ENCODE measurements around the gene AMBRA1.

AMBRA1 gene

DNA sequence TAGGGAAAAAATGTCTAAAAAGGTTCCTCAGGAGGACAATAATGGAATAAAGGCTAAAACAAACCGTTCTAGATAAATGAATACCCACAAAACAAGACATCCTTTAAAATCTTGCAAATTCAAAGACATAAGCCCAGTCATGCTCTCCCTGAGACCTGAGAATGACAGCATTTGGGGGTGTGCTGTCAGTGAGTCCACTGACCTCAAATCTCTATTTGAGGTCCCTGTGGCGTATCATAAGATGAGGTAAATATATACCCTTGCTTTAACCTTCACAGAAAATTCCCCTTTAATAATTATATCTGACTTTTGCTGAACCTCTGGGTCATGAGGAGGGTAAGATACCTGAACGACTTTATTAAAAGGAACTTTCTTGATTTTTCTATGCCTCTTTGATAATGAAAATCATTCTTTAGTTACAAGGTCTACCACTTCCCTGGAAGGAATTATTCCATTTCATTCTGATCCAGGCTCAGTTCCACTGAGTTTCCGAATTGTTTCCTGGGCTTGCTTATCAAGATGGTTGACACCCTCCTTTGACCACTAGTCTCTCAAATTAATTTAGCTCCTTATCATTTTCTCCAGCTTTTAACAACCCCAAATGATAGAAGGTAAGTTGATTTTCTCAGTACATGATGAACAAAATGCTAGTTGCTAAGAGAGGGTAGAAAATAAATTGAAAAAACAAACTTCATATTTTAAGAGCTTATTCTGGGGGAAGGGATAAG, 148.5 kb downstream of the AMBRA1 start:
- H3K27me3 Mint-ChIP-seq = no peaks in the 10 kb centered on the region
- peaks cover 14% of the 10 kb centered on the region for H3K4me1 Mint-ChIP-seq
- H3K9me3 Mint-ChIP-seq = no peaks in the 10 kb centered on the region
- no peak overlapping the region for H3K27ac Mint-ChIP-seq
- peaks cover 10% of the 10 kb centered on the region for H3K36me3 Mint-ChIP-seq
- H3K4me3 Mint-ChIP-seq = no peak overlapping the region

- no peaks in the 10 kb centered on the region for H3K9me3 Mint-ChIP-seq
- H3K4me3 Mint-ChIP-seq = no peak overlapping the region
- peaks cover 12% of the 10 kb centered on the region for H3K36me3 Mint-ChIP-seq
- no peaks in the 10 kb centered on the region for H3K27me3 Mint-ChIP-seq
- H3K27ac Mint-ChIP-seq = no peak overlapping the region
- peaks cover 5% of the 10 kb centered on the region for H3K4me1 Mint-ChIP-seq
These were observed 149.5 kb downstream of the AMBRA1 start for GRCh38 chr11:46444305-46444704.

GRCh38 chr11:46438211-46438610, 155.6 kb downstream of the AMBRA1 start:
- no peak overlapping the region for H3K4me3 Mint-ChIP-seq
- H3K27ac Mint-ChIP-seq = no peak overlapping the region
- no peaks in the 10 kb centered on the region for H3K9me3 Mint-ChIP-seq
- peaks cover 21% of the 10 kb centered on the region for H3K36me3 Mint-ChIP-seq
- H3K27me3 Mint-ChIP-seq = no peaks in the 10 kb centered on the region
- no peaks in the 10 kb centered on the region for H3K4me1 Mint-ChIP-seq

DNA sequence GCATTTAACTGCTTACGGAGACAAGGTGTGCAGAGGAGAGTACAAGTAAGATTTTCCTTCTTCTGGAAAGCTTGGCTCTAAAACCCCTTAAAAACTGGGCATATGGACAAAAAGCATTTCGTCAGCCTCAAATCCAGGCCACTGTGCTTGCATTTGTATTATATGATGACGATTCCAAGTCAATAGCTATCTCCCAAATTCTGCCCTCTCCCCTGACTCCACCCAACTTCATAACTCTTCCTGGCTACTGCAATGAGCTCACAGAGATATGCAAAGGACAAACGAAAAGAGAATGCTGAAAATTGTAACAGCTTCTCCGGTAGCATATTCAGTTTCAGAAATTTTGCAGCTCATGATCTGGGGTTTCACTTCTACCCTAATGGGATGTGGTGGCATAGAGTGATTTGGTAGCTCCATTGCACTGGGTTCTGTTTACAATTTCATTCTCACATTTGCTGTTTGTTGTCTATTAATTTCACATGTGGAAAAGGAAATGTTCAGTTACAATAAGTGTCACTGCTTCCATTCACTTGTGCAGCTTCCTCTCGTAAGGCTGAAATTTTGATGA, 156.6 kb downstream of the AMBRA1 start:
- Mint-ChIP-seq H3K4me1 (no peaks in the 10 kb centered on the region), H3K27ac (no peak overlapping the region), H3K4me3 (no peak overlapping the region), H3K27me3 (no peaks in the 10 kb centered on the region), H3K9me3 (no peaks in the 10 kb centered on the region), H3K36me3 (peaks cover 22% of the 10 kb centered on the region)

GRCh38 chr11:46436113-46436512, 157.7 kb downstream of the AMBRA1 start:
- Mint-ChIP-seq H3K27ac (no peak overlapping the region), H3K36me3 (peaks cover 26% of the 10 kb centered on the region), H3K4me1 (no peaks in the 10 kb centered on the region)

GRCh38 chr11:46435679-46436078, 158.1 kb downstream of the AMBRA1 start:
- Mint-ChIP-seq H3K27ac (no peak overlapping the region), H3K27me3 (no peaks in the 10 kb centered on the region), H3K4me3 (no peak overlapping the region), H3K36me3 (peaks cover 24% of the 10 kb centered on the region), H3K9me3 (no peaks in the 10 kb centered on the region), H3K4me1 (no peaks in the 10 kb centered on the region)

More at GRCh38 chr11:46436113-46436512, 157.7 kb downstream of the AMBRA1 start:
- H3K27me3 Mint-ChIP-seq = no peaks in the 10 kb centered on the region
- no peaks in the 10 kb centered on the region for H3K9me3 Mint-ChIP-seq
- H3K4me3 Mint-ChIP-seq = no peak overlapping the region

GRCh38 chr11:46431211-46431610, 162.6 kb downstream of the AMBRA1 start:
- H3K4me3 Mint-ChIP-seq = no peak overlapping the region
- H3K9me3 Mint-ChIP-seq = no peaks in the 10 kb centered on the region
- no peak overlapping the region for H3K27ac Mint-ChIP-seq
- no peaks in the 10 kb centered on the region for H3K4me1 Mint-ChIP-seq
- peaks cover 27% of the 10 kb centered on the region for H3K36me3 Mint-ChIP-seq
- no peaks in the 10 kb centered on the region for H3K27me3 Mint-ChIP-seq

DNA sequence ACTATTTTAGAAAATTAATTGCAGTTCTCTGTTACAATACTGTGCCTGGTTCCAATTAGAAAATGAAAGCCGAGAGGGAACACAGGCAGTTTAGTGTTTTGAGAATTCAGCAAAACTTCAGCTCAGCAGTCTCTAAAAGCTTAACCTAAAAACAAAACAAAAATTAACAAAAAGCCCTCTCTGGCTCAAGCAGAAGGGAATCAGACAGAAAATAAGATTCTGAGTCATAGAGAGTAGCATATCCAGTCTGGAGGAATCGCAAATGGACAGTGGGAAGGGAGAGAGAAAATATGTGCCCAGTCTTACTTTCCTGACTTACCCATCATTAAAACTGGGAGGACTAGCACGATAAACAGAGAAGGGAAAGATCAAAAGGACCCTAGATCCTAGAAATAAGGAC, 164.1 kb downstream of the AMBRA1 start:
- peaks cover 25% of the 10 kb centered on the region for H3K36me3 Mint-ChIP-seq
- no peaks in the 10 kb centered on the region for H3K9me3 Mint-ChIP-seq
- H3K27me3 Mint-ChIP-seq = no peaks in the 10 kb centered on the region
- no peak overlapping the region for H3K27ac Mint-ChIP-seq
- H3K4me3 Mint-ChIP-seq = no peak overlapping the region
- no peaks in the 10 kb centered on the region for H3K4me1 Mint-ChIP-seq

DNA sequence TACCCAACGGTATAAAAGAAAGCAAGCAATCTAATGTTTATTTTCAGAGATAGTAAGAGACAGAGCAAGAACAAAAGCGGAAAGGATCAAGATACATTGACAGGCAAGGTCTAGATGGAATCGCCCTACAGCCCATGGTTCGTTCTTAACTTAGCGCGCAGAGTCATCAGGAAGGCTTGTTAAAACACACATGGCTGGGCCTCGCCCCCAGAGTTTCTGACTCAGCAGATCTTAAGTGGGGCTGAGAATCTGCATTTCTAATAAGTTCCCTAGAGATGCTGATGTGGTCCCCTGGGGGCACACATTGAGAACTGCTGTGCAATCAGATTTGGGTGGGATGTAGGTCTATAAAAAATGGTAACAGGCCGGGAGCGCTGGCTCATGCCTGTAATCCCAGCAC, 166.5 kb downstream of the AMBRA1 start:
- H3K36me3 Mint-ChIP-seq = peaks cover 24% of the 10 kb centered on the region
- H3K4me3 Mint-ChIP-seq = no peak overlapping the region
- no peaks in the 10 kb centered on the region for H3K27me3 Mint-ChIP-seq
- H3K9me3 Mint-ChIP-seq = no peaks in the 10 kb centered on the region
- no peak overlapping the region for H3K27ac Mint-ChIP-seq
- no peaks in the 10 kb centered on the region for H3K4me1 Mint-ChIP-seq

GRCh38 chr11:46426233-46426991, 167.4 kb downstream of the AMBRA1 start:
- Mint-ChIP-seq H3K27ac (no peak overlapping the region), H3K4me1 (no peaks in the 10 kb centered on the region), H3K4me3 (no peak overlapping the region), H3K9me3 (no peaks in the 10 kb centered on the region), H3K27me3 (no peaks in the 10 kb centered on the region), H3K36me3 (peaks cover 24% of the 10 kb centered on the region)

GRCh38 chr11:46422588-46422987, 171.2 kb downstream of the AMBRA1 start:
- Mint-ChIP-seq H3K4me3 (no peak overlapping the region), H3K9me3 (no peaks in the 10 kb centered on the region), H3K36me3 (peaks cover 21% of the 10 kb centered on the region), H3K27ac (no peak overlapping the region), H3K27me3 (no peaks in the 10 kb centered on the region), H3K4me1 (no peaks in the 10 kb centered on the region)

DNA sequence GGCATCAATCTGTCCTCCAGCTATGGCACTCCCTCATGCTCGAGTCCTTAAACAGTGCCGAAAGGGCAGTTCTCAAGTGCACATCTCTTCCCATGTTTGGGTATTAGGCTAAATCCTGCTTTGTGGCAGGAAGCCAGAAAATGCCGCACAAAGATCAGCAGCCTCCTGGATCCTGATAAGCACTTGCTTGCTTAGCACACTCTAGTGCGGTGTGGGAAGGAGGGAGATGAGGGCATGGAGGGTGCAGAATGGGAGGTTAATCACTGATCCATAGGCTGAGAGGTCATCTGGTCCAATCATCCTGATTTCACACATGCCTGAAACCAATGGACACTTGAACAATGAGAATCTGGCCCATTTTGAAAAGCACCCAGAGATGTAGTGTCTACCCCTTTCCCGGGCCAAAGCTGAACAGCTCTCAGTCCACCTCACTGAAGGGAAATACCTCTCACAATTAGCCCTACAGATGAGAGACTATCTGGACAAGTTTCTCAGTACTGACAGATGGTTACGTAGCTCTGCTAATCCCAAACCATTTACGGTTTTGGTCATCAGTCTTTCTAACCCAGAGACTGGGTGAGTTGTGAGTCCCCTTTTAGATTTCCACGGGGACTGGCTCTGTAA, 172.5 kb downstream of the AMBRA1 start:
- peaks cover 12% of the 10 kb centered on the region for H3K36me3 Mint-ChIP-seq
- H3K27ac Mint-ChIP-seq = no peak overlapping the region
- no peaks in the 10 kb centered on the region for H3K9me3 Mint-ChIP-seq
- no peak overlapping the region for H3K4me3 Mint-ChIP-seq
- H3K4me1 Mint-ChIP-seq = no peaks in the 10 kb centered on the region
- no peaks in the 10 kb centered on the region for H3K27me3 Mint-ChIP-seq

DNA sequence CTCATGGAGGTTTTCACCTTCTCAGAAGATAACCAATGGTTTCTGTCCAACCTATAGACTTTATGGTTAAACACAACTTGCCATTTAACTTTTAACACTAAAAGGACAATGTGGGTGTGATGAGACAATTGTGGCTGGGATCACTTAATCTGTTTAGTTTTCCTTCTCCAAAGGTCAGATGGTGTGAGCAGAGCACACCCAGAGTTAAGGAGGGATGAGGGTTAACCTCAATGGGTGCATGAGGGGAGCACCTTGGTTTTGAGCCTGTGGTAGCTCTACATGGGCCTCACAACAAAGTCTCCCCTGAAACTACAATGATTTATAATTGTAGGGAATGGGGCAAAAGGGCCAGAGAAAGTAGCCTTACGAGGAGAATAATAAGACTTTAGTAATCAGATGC, 173.3 kb downstream of the AMBRA1 start:
- Mint-ChIP-seq H3K36me3 (peaks cover 15% of the 10 kb centered on the region), H3K4me3 (no peak overlapping the region), H3K27ac (no peak overlapping the region)

GRCh38 chr11:46418751-46419150, 175.1 kb downstream of the AMBRA1 start:
- H3K27me3 Mint-ChIP-seq = no peaks in the 10 kb centered on the region
- peaks cover 20% of the 10 kb centered on the region for H3K36me3 Mint-ChIP-seq
- H3K4me1 Mint-ChIP-seq = peaks cover 23% of the 10 kb centered on the region
- no peaks in the 10 kb centered on the region for H3K9me3 Mint-ChIP-seq
- H3K27ac Mint-ChIP-seq = no peak overlapping the region
- H3K4me3 Mint-ChIP-seq = no peak overlapping the region

More for the DNA sequence above, 173.3 kb downstream of the AMBRA1 start:
- H3K9me3 Mint-ChIP-seq = no peaks in the 10 kb centered on the region
- no peaks in the 10 kb centered on the region for H3K27me3 Mint-ChIP-seq
- H3K4me1 Mint-ChIP-seq = peaks cover 6% of the 10 kb centered on the region

DNA sequence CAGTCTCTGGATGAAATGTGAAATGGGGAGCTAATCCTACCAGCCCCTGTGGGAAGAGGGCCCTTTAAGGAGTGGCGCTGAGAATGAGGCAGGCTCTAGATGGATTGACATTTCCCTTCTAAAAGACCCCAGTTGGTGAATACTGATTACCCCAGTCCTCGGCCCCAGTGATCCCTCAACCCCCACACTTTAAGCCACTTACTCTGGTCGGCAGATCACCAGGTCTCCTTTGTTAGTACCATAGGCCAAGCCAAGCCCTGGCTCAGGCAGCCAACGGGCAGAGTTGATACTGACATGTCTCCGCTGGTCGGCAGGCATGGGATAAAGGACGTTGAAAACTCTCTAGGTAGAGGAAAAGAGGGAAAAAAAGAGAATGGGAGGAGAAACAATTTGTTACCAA, 176.1 kb downstream of the AMBRA1 start:
- Mint-ChIP-seq H3K27me3 (no peaks in the 10 kb centered on the region), H3K4me1 (peaks cover 23% of the 10 kb centered on the region), H3K4me3 (no peak overlapping the region), H3K9me3 (no peaks in the 10 kb centered on the region), H3K27ac (no peak overlapping the region), H3K36me3 (peaks cover 17% of the 10 kb centered on the region)

DNA sequence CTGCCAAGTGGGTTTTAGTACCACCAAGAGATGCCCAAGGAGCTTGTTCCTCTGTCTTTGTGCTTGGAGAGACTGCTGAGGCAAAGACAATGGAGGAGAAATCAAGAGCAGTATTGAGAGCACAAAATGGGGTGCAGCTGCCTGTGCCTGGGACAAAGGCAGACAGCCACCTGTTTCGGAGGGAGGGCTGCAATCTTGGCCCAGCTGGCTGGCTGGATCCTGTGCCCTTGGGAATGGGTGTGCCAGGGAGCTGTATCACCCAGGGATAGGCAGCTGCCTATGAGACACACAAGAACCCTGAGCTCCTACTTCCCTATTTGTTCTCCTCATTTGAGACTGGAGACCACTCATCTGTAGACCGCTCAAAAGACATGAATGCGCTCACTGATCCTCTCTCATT, 178.9 kb downstream of the AMBRA1 start:
- no peak overlapping the region for H3K27ac Mint-ChIP-seq
- H3K4me3 Mint-ChIP-seq = no peak overlapping the region
- no peaks in the 10 kb centered on the region for H3K27me3 Mint-ChIP-seq
- H3K4me1 Mint-ChIP-seq = peaks cover 23% of the 10 kb centered on the region
- peaks cover 11% of the 10 kb centered on the region for H3K36me3 Mint-ChIP-seq
- H3K9me3 Mint-ChIP-seq = no peaks in the 10 kb centered on the region

Measured in activated naive CD4-positive, alpha-beta T cell treated with anti-CD3 and anti-CD28 coated beads, Interleukin-2, amount 50 U/mL, for 24 hours (primary cell).